SU-DHL-6 (cell line): ENCODE measurements around the gene RBL1.

ENCODE experiments used
- H2AFZ ChIP-seq: fragments of 200-600 bp; sonication (generic); 2 replicates; pipeline ENCODE4 v1.6.1; 2014; ENCODE audit warnings: low read depth, mild to moderate bottlenecking, moderate library complexity, mixed read lengths, antibody characterized with exemption, low read length; ENCODE audit not compliant: severe bottlenecking
- H3F3A ChIP-seq: fragments of 200-600 bp; shearing (Covaris generic); 2 replicates; pipeline ENCODE4 v1.6.0; 2016; ENCODE audit warnings: antibody characterized with exemption, mild to moderate bottlenecking; ENCODE audit not compliant: insufficient read depth
- H3K27ac ChIP-seq: fragments of 200-600 bp; sonication (generic); 2 replicates; pipeline ENCODE4 v1.5.1; 2016; ENCODE audit warnings: low read depth, mild to moderate bottlenecking, low read length, moderate library complexity, mixed read lengths
- H3K27me3 ChIP-seq: fragments of 200-600 bp; sonication (generic), shearing (Covaris generic); 2 replicates; pipeline ENCODE4 v1.6.0; 2014; ENCODE audit warnings: mild to moderate bottlenecking, low read length
- H3K36me3 ChIP-seq: fragments of 200-600 bp; sonication (generic); 2 replicates; pipeline ENCODE4 v1.6.1; 2014; ENCODE audit warnings: mild to moderate bottlenecking, low read length, mixed read lengths
- H3K4me2 ChIP-seq: fragments of 300-600, 200-600 bp; shearing (Covaris generic), sonication (generic); 2 replicates; pipeline ENCODE4 v1.6.0; 2014; ENCODE audit warnings: low read length, low read depth, mild to moderate bottlenecking; ENCODE audit not compliant: poor library complexity, severe bottlenecking
- H3K4me3 ChIP-seq: fragments of 200-600 bp; sonication (generic); 2 replicates; pipeline ENCODE4 v1.5.1; 2014; ENCODE audit warnings: antibody characterized with exemption, low read length, mild to moderate bottlenecking, mixed read lengths; ENCODE audit not compliant: insufficient read depth, poor library complexity, severe bottlenecking
- H3K79me2 ChIP-seq: fragments of 200-600 bp; sonication (generic); 2 replicates; pipeline ENCODE4 v1.6.1; 2014; ENCODE audit warnings: mild to moderate bottlenecking, low read length, moderate library complexity; ENCODE audit not compliant: insufficient read depth
- H3K9ac ChIP-seq: fragments of 200-600 bp; sonication (generic); 2 replicates; pipeline ENCODE4 v1.7.0; 2014; ENCODE audit warnings: mild to moderate bottlenecking, low read length
- H3K9me2 ChIP-seq: fragments of 200-600 bp; sonication (generic); replicated peaks from 2 replicates; pipeline ENCODE4 v1.6.1; 2014; ENCODE audit warnings: low read length; ENCODE audit not compliant: insufficient read depth
- H3K9me3 ChIP-seq: fragments of 200-600 bp; sonication (generic); 2 replicates; pipeline ENCODE4 v1.6.1; 2014; ENCODE audit warnings: low read length, mixed read lengths; ENCODE audit not compliant: insufficient read depth
- H4K20me1 ChIP-seq: fragments of 200-600 bp; sonication (generic); 2 replicates; pipeline ENCODE4 v1.6.1; 2014; ENCODE audit warnings: low read depth, mild to moderate bottlenecking, antibody characterized with exemption, low read length, moderate library complexity, mixed read lengths
- CTCF ChIP-seq: fragments of 200-600 bp; sonication (generic); IDR thresholded peaks from one replicate; pipeline ENCODE4 v1.5.1; 2017; ENCODE audit warnings: antibody characterized with exemption, mild to moderate bottlenecking, low read length, moderate library complexity; ENCODE audit not compliant: insufficient read depth, poor library complexity, severe bottlenecking
- EZH2phosphoT487 ChIP-seq: fragments of 200-600 bp; sonication (generic), shearing (Covaris generic); conservative IDR thresholded peaks from 2 replicates; pipeline ENCODE4 v1.6.1; 2018; ENCODE audit warnings: mild to moderate bottlenecking, antibody characterized with exemption, low read length, moderate library complexity, mixed read lengths

RBL1 gene

GRCh38 chr20:37077009-37077408 lies 18.8 kb downstream of the RBL1 start:
- Histone ChIP-seq H3K79me2 (peaks cover 82% of the 10 kb centered on the region), H4K20me1 (no peaks in the 10 kb centered on the region), H3K9ac (no peak overlapping the region), H3K27ac (no peak overlapping the region), H3F3A (peaks cover 35% of the 10 kb centered on the region), H3K4me2 (no peak overlapping the region), H3K4me3 (no peak overlapping the region), H3K9me3 (no peaks in the 10 kb centered on the region), H3K27me3 (no peaks in the 10 kb centered on the region), H2AFZ (no peak overlapping the region), H3K36me3 (peaks cover 26% of the 10 kb centered on the region), H3K9me2 (no peaks in the 10 kb centered on the region)
- no peak for TF ChIP-seq CTCF
- no peak for TF ChIP-seq EZH2phosphoT487

- Histone ChIP-seq H2AFZ (no peak overlapping the region), H3K36me3 (peaks cover 26% of the 10 kb centered on the region), H3K4me2 (no peak overlapping the region), H3K27ac (no peak overlapping the region), H3K9me2 (no peaks in the 10 kb centered on the region), H3K9ac (no peak overlapping the region), H3F3A (peaks cover 44% of the 10 kb centered on the region), H3K4me3 (no peak overlapping the region), H4K20me1 (no peaks in the 10 kb centered on the region), H3K9me3 (no peaks in the 10 kb centered on the region), H3K79me2 (peaks cover 73% of the 10 kb centered on the region), H3K27me3 (no peaks in the 10 kb centered on the region)
- TF ChIP-seq CTCF (no peak), EZH2phosphoT487 (no peak)
Observed at GRCh38 chr20:37075932-37076685, 19.7 kb downstream of the RBL1 start.

- Histone ChIP-seq H3K27ac (peak overlapping the region; percentile 87), H3K36me3 (peaks cover 20% of the 10 kb centered on the region), H3K79me2 (peaks cover 49% of the 10 kb centered on the region)
Observed at GRCh38 chr20:37072293-37073196, 23.3 kb downstream of the RBL1 start.

More at GRCh38 chr20:37072293-37073196, 23.3 kb downstream of the RBL1 start:
- Histone ChIP-seq H3K4me3 (peak overlapping the region; percentile 25), H4K20me1 (no peaks in the 10 kb centered on the region), H3K9ac (peak overlapping the region; percentile 43), H2AFZ (no peak overlapping the region), H3K9me3 (no peaks in the 10 kb centered on the region), H3F3A (peaks cover 53% of the 10 kb centered on the region), H3K4me2 (peak overlapping the region; percentile 54), H3K27me3 (no peaks in the 10 kb centered on the region), H3K9me2 (no peaks in the 10 kb centered on the region)
- TF ChIP-seq CTCF (no peak), EZH2phosphoT487 (no peak)
